Thyroid gland (tissue), 4 donors: ENCODE data around the gene NR3C1.

Experiments used
- CTCF ChIP-seq, 6 experiments: fragments of 200-600 bp in 3 of 6; fragments of 450-650 bp in 3 of 6; sonication (generic) in 3 of 6; IDR thresholded peaks; one replicate each; pipeline ENCODE4 v1.5.1; 2016 to 2019; ENCODE audit warnings: antibody characterized with exemption in 6 of 6, mild to moderate bottlenecking in 2 of 6, inconsistent platforms in 1 of 6, moderate library complexity in 1 of 6
- POLR2A ChIP-seq, 2 donors: fragments of 450-650 bp; IDR thresholded peaks; one replicate each; pipeline ENCODE4 v1.6.1; 2017; ENCODE audit warnings: antibody characterized with exemption in 2 of 2, mild to moderate bottlenecking in 2 of 2, moderate library complexity in 1 of 2

- TF ChIP-seq CTCF (IDR thresholded peaks at IDR 0.05) (no peak), POLR2A (IDR thresholded peaks at IDR 0.05) (no peak)
Measured at GRCh38 chr5:143397302-143398052, 6.0 kb downstream of the NR3C1 start.
